AG04449 (cell line): ENCODE data around the gene GAK.

Experiments used
- CTCF ChIA-PET: fragments of 350-600 bp; formaldehyde crosslinking; extraction: SDS; loops from one replicate; lab custom pipeline; 2021; ENCODE audit warnings: antibody characterized with exemption; lab: Yijun Ruan, JAX
- POLR2A ChIA-PET: fragments of 400-600, 350-600 bp; formaldehyde crosslinking; extraction: SDS; loops from one replicate; lab custom pipeline; 2020; ENCODE audit warnings: antibody characterized with exemption, inconsistent platforms; lab: Yijun Ruan, JAX
- DNase-seq: peaks from one replicate; pipeline ENCODE4 v3.0.0-alpha.2; 2010; ENCODE audit warnings: low read depth, low spot score
- H3K4me3 ChIP-seq: 2 replicates; pipeline ENCODE4 v1.5.1; 2011; ENCODE audit warnings: low read depth, mild to moderate bottlenecking, control low read depth, low read length
- TF ChIP-seq, protein P1 (sequence below): IDR thresholded peaks from one replicate; pipeline ENCODE4 v1.5.1; 2011; ENCODE audit warnings: mild to moderate bottlenecking, moderate library complexity, low read length, control low read depth, inconsistent platforms; ENCODE audit not compliant: insufficient read depth; ENCODE audit errors: missing control alignments

Gene GAK

GRCh38 chr4:912548-913279 lies 19.4 kb downstream of the GAK start:
- H3K4me3 ChIP-seq = no peak overlapping the region
- ChIA-PET POLR2A (no interaction called here), CTCF (no interaction called here)
- DNase-seq = no peak
- TF ChIP-seq, protein P1, sequence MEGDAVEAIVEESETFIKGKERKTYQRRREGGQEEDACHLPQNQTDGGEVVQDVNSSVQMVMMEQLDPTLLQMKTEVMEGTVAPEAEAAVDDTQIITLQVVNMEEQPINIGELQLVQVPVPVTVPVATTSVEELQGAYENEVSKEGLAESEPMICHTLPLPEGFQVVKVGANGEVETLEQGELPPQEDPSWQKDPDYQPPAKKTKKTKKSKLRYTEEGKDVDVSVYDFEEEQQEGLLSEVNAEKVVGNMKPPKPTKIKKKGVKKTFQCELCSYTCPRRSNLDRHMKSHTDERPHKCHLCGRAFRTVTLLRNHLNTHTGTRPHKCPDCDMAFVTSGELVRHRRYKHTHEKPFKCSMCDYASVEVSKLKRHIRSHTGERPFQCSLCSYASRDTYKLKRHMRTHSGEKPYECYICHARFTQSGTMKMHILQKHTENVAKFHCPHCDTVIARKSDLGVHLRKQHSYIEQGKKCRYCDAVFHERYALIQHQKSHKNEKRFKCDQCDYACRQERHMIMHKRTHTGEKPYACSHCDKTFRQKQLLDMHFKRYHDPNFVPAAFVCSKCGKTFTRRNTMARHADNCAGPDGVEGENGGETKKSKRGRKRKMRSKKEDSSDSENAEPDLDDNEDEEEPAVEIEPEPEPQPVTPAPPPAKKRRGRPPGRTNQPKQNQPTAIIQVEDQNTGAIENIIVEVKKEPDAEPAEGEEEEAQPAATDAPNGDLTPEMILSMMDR = no peak

- no peak overlapping the region for H3K4me3 ChIP-seq
- TF ChIP-seq, protein P1 = no peak
- CTCF ChIA-PET = no interaction called here
- POLR2A ChIA-PET = no interaction called here
- DNase-seq = no peak
Measured at GRCh38 chr4:911871-912490, 20.1 kb downstream of the GAK start.

- H3K4me3 ChIP-seq = no peak overlapping the region
- no peak for DNase-seq
- TF ChIP-seq, protein P1 = no peak
- ChIA-PET CTCF (no interaction called here), POLR2A (no interaction called here)
Measured at GRCh38 chr4:911221-911751, 20.8 kb downstream of the GAK start.

DNA sequence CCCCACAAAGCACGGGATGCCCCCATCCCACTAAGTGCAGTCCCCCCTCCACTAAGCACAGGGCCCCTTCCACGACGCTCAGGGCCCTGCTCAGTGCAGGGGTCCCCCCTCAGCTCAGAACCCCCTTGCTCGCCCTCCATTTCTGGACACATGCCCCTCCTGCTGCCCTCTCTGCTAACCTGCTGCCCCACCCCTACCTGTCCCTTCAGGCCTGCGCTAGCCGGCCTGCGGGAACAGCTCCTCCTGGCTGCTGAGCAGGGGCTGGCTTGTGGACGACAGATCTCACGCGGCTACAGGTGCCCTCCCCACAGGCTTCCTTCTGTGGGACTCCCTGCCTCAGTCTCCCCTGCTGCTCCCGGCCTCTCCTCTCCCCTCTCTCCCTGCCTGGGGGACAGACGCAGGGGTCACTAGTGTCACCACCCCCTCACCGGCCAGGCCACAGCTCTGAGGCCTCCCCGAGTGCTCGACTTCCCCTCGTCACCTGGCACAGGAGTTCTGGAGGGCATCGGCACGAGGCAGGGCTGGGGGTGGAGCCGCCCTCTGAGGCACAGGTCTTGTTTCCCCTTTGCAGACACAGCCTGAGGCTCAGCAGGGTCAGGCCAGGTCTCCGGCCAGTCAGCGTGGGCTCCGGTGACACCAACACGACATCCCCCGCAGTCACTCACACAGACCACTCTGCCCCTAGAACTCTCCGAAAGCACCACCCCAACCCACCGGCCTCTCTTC lies 21.6 kb downstream of the GAK start:
- CTCF ChIA-PET = no interaction called here
- POLR2A ChIA-PET = no interaction called here
- no peak for DNase-seq
- TF ChIP-seq, protein P1 = no peak
- no peak overlapping the region for H3K4me3 ChIP-seq

DNA sequence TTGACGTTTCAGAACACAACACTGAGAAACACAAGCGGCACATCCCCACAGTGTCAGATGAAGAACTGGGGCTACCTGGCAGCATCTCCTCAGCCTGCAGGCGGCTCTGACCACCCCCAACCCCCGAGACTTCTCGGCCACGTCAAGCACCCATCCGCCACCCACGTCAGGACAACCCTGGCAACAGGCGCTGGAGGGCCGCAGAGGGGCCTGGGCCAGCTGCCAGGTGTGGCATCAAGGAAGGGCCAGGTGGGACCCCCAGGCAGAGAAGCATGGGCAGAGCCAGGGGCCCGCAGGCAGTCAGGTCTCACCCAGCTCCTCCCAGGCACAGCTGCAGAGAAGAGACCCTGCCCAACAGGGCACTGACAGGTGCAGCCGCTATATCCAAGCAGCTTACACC lies 22.3 kb downstream of the GAK start:
- DNase-seq = no peak
- H3K4me3 ChIP-seq = no peak overlapping the region
- ChIA-PET POLR2A (no interaction called here), CTCF (no interaction called here)
- TF ChIP-seq, protein P1 = no peak

DNA sequence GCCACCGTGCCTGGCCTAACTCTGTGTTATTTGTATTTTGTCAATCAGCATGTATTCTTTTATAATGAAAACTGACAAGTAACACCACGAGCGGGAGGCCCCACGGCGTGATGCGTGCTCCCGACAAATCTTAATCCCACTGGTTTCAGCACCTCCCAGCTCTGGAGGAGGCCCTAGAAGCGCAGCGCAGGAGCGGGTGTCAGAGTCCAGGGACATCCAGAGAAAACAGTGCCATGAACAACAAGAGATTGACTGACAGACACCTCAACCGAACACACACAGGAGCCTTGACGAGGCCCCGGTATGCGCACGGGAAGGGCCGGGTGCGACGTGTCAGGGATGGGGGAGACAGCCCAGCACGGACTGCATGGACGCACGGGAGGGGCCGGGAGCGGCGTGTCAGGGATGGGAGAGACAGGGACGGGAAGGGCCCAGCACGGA lies 23.0 kb downstream of the GAK start:
- CTCF ChIA-PET = no interaction called here
- no peak overlapping the region for H3K4me3 ChIP-seq
- DNase-seq = no peak
- TF ChIP-seq, protein P1 = no peak
- POLR2A ChIA-PET = no interaction called here
